HCT116 (cell line): ENCODE measurements around the gene SEZ6. TPM values are rescaled to one million over a fixed set of nuclear protein-coding genes. Genes with fewer than 3 reads are reported as not detected.
A peak's percentile ranks its signal among the peaks of the same experiment; 100 is the strongest.

Source experiments
- ATAC-seq: fragments of 200-7000 bp; cut with Tn5 transposase; 2 replicates; pipeline ENCODE4 v1.9.1; 2020; ENCODE audit warnings: mild to moderate bottlenecking, moderate library complexity
- BruUV-seq: library from RNA; stranded (reverse); fragments of 400-500 nt; replicated peaks from 2 replicates; lab custom pipeline; 2021; lab: Mats Ljungman, UMichigan
- CTCF ChIA-PET: fragments of 300-600 bp; sonication (Branson Sonifier 250); formaldehyde crosslinking; loops from one replicate; lab custom pipeline; 2021; ENCODE audit warnings: antibody characterized with exemption; lab: Charles Lee
- POLR2A ChIA-PET: fragments of 300-600, 350-600 bp; sonication (Branson Sonifier 250); formaldehyde crosslinking; loops from one replicate; lab custom pipeline; 2021; ENCODE audit warnings: antibody characterized with exemption; lab: Charles Lee
- RAD21 ChIA-PET, 2 experiments: fragments of 300-600 bp; sonication (Branson Sonifier 250); formaldehyde crosslinking; loops; one replicate each; lab custom pipeline; 2023; ENCODE audit warnings: low total read pairs in 2 of 2; ENCODE audit not compliant: uncharacterized antibody in 2 of 2, unreplicated experiment in 2 of 2, low non-redundant PET in 1 of 2; lab: Charles Lee
- DNase-seq: peaks from one replicate; pipeline ENCODE4 v3.0.0-alpha.2; 2010; ENCODE audit warnings: low read depth, low spot score
- H2AFZ ChIP-seq: fragments of 200-600 bp; shearing (Covaris generic), sonication (generic); 2 replicates; pipeline ENCODE4 v1.6.1; 2017; ENCODE audit warnings: low read depth, mixed run types, mixed read lengths, antibody characterized with exemption, low read length; ENCODE audit not compliant: poor library complexity, severe bottlenecking
- H3K27ac ChIP-seq: 2 replicates; pipeline ENCODE4 v1.5.1; 2012; ENCODE audit warnings: low read depth, low read length
- H3K27me3 ChIP-seq: fragments of 200-600 bp; sonication (generic); 2 replicates; pipeline ENCODE4 v1.6.1; 2016; ENCODE audit warnings: mixed run types, low read length, mixed read lengths; ENCODE audit not compliant: insufficient read depth
- H3K36me3 ChIP-seq, 2 experiments: fragments of 200-500 bp in 1 of 2; fragments of 200-600 bp in 1 of 2; sonication (Bioruptor generic) in 1 of 2; sonication (generic) in 1 of 2; 2 replicates each; pipeline versions ENCODE4 v1.5.1 to v1.6.1; 2014 to 2016; ENCODE audit warnings: low read length in 2 of 2, inconsistent platforms in 1 of 2, mixed read lengths in 1 of 2, mixed run types in 1 of 2; ENCODE audit not compliant: insufficient read depth in 2 of 2, control insufficient read depth in 1 of 2
- H3K4me1 ChIP-seq, 2 experiments: fragments of 200-600 bp in 1 of 2; sonication (generic) in 1 of 2; 2 replicates each; pipeline versions ENCODE4 v1.5.1 to v1.6.1; 2012 to 2017; ENCODE audit warnings: low read length in 2 of 2, inconsistent platforms in 1 of 2, mild to moderate bottlenecking in 1 of 2, mixed read lengths in 1 of 2, mixed run types in 1 of 2, moderate library complexity in 1 of 2; ENCODE audit not compliant: insufficient read depth in 2 of 2, control insufficient read depth in 1 of 2
- H3K4me2 ChIP-seq: fragments of 200-600 bp; sonication (generic); 2 replicates; pipeline ENCODE4 v1.6.1; 2017; ENCODE audit warnings: mixed run types, low read length, mixed read lengths
- H3K4me3 ChIP-seq, 2 experiments: fragments of 200-600 bp in 1 of 2; sonication (generic) in 1 of 2; replicated peaks in 1 of 2; 2 replicates each; pipeline ENCODE4 v1.5.1; 2011 to 2016; ENCODE audit warnings: low read length in 2 of 2, control low read depth in 1 of 2, low read depth in 1 of 2, mild to moderate bottlenecking in 1 of 2, mixed read lengths in 1 of 2, mixed run types in 1 of 2
- H3K79me2 ChIP-seq: fragments of 200-600 bp; sonication (generic); 2 replicates; pipeline ENCODE4 v1.6.1; 2017; ENCODE audit warnings: mild to moderate bottlenecking, mixed run types, low read length, moderate library complexity, mixed read lengths; ENCODE audit not compliant: insufficient read depth
- H3K9ac ChIP-seq: fragments of 200-600 bp; sonication (generic); 2 replicates; pipeline ENCODE4 v1.6.1; 2016; ENCODE audit warnings: low read length, mixed read lengths
- H3K9me2 ChIP-seq: fragments of 200-600 bp; sonication (generic), shearing (Covaris generic); 2 replicates; pipeline ENCODE4 v1.6.1; 2017; ENCODE audit warnings: mixed run types, mild to moderate bottlenecking, moderate library complexity; ENCODE audit not compliant: insufficient read depth
- H3K9me3 ChIP-seq, 2 experiments: fragments of 200-500 bp in 1 of 2; fragments of 200-600 bp in 1 of 2; sonication (Bioruptor generic) in 1 of 2; sonication (generic) in 1 of 2; 2 replicates each; pipeline ENCODE4 v1.6.1; 2014 to 2017; ENCODE audit warnings: low read length in 2 of 2, mixed read lengths in 2 of 2, inconsistent platforms in 1 of 2, low read depth in 1 of 2, mild to moderate bottlenecking in 1 of 2, mixed run types in 1 of 2, moderate library complexity in 1 of 2; ENCODE audit not compliant: control insufficient read depth in 1 of 2, insufficient read depth in 1 of 2
- H4K20me1 ChIP-seq: fragments of 200-600 bp; sonication (generic), shearing (Covaris generic); 2 replicates; pipeline ENCODE4 v1.6.1; 2017; ENCODE audit warnings: mixed run types, mild to moderate bottlenecking, moderate library complexity; ENCODE audit not compliant: insufficient read depth
- ATF3 ChIP-seq: IDR thresholded peaks from 2 replicates; pipeline ENCODE4 v1.6.1; 2012
- CEBPB ChIP-seq: IDR thresholded peaks from 2 replicates; pipeline ENCODE4 v1.6.1; 2012; ENCODE audit warnings: low read depth
- CTCF ChIP-seq, 3 experiments: fragments of 200-600 bp in 1 of 3; sonication (generic) in 1 of 3; IDR thresholded peaks in 2 of 3; conservative IDR thresholded peaks in 1 of 3; 2 replicates each; pipeline ENCODE4 v1.5.1; 2012 to 2017; ENCODE audit warnings: low read depth in 2 of 3, low read length in 2 of 3, antibody characterized with exemption in 1 of 3, borderline replicate concordance in 1 of 3, control low read depth in 1 of 3, mild to moderate bottlenecking in 1 of 3, mixed read lengths in 1 of 3, mixed run types in 1 of 3, moderate library complexity in 1 of 3; ENCODE audit not compliant: insufficient read depth in 1 of 3
- EGR1 ChIP-seq: IDR thresholded peaks from 2 replicates; pipeline ENCODE4 v1.6.1; 2012; ENCODE audit warnings: low read depth
- ELF1 ChIP-seq: IDR thresholded peaks from 2 replicates; pipeline ENCODE4 v1.6.1; 2012; ENCODE audit warnings: low read depth, borderline replicate concordance
- EZH2phosphoT487 ChIP-seq: fragments of 200-600 bp; IDR thresholded peaks from 2 replicates; pipeline ENCODE4 v1.6.1; 2018; ENCODE audit warnings: antibody characterized with exemption, borderline replicate concordance
- JUND ChIP-seq: IDR thresholded peaks from 2 replicates; pipeline ENCODE4 v1.6.1; 2012
- MAX ChIP-seq: IDR thresholded peaks from 2 replicates; pipeline ENCODE4 v1.6.1; 2012
- POLR2AphosphoS5 ChIP-seq: IDR thresholded peaks from 2 replicates; pipeline ENCODE4 v1.6.1; 2011; ENCODE audit warnings: mild to moderate bottlenecking, low read depth, low read length, moderate library complexity
- REST ChIP-seq: IDR thresholded peaks from 2 replicates; pipeline ENCODE4 v1.6.1; 2012; ENCODE audit warnings: low read depth
- SIN3A ChIP-seq: IDR thresholded peaks from 2 replicates; pipeline ENCODE4 v1.6.1; 2012; ENCODE audit warnings: low read depth
- SRF ChIP-seq: IDR thresholded peaks from 2 replicates; pipeline ENCODE4 v1.6.1; 2012; ENCODE audit warnings: low read depth
- YY1 ChIP-seq: IDR thresholded peaks from 2 replicates; pipeline ENCODE4 v1.6.1; 2011; ENCODE audit warnings: low read length, low read depth, moderate library complexity, mild to moderate bottlenecking; ENCODE audit not compliant: insufficient replicate concordance; ENCODE audit errors: extremely low read depth
- ZFX ChIP-seq: fragments of 450-650 bp; IDR thresholded peaks from 2 replicates; pipeline ENCODE4 v1.6.1; 2017
- intact Hi-C: fragments of 100-400 bp; cut with micrococcal nuclease; formaldehyde crosslinking; loops from 2 replicates; pipeline ENCODE4 v1.10.0; 2022
- total RNA-seq: library from RNA; stranded (reverse); gene quantifications from one replicate; pipeline ENCODE4 v1.2.1, GENCODE V29; 2021; ENCODE audit not compliant: unreplicated experiment

Gene SEZ6
- total RNA-seq, 1 experiment from 2014 or later: 0.22 TPM

GRCh38 chr17:28949185-28950016, 56.4 kb downstream of the SEZ6 start:
- no peaks in the 10 kb centered on the region for H3K9me3 ChIP-seq
- peak overlapping the region; percentile 70 for H3K9ac ChIP-seq
- no peaks in the 10 kb centered on the region for H3K9me2 ChIP-seq
- peak overlapping the region; percentile 90 for H3K4me2 ChIP-seq
- ATAC-seq: no peak
- H3K79me2 ChIP-seq: peaks cover 65% of the 10 kb centered on the region
- POLR2A ChIA-PET: interaction anchor here (1.3 to 1.8 kb wide), 2 partner anchors 222 to 230 kb away, joined by 6 to 10 read pairs; partner anchors contain the start of genes NEK8 and RPL23A
- no peak for DNase-seq
- intact Hi-C loops: no loop called here
- RAD21 ChIA-PET: no interaction called here
- CTCF ChIA-PET: interaction anchor here (0.7 to 4.5 kb wide), 4 partner anchors 16 to 222 kb away, joined by 3 to 44 read pairs (median 9); partner anchors contain the start of gene TLCD1
- peaks cover 16 to 28% of the 10 kb centered on the region in 2 experiments for H3K4me1 ChIP-seq
- H3K36me3 ChIP-seq: peaks cover 6 to 7% of the 10 kb centered on the region in 2 experiments; a peak in 2 of 4 replicates
- TF ChIP-seq SIN3A (peak; percentile 45; the same call in 1 of the 2 replicates), YY1 (peak; percentile 78), EZH2phosphoT487 (no peak), ZFX (peak; percentile 46), CTCF (IDR thresholded peaks at IDR 0.05 in 2 of 3, conservative IDR thresholded peaks at IDR 0.05 in 1 of 3; ENCODE audit: borderline replicate concordance in 1 of 3, insufficient read depth in 1 of 3, low read depth in 2 of 3, low read length in 2 of 3) (no peak), REST (no peak), MAX (0 out of 2 replicates have a peak, but pooled peaks have one; percentile 15), CEBPB (no peak), ELF1 (no peak), ATF3 (no peak), SRF (no peak), EGR1 (0 out of 2 replicates have a peak, but pooled peaks have one; percentile 31), POLR2AphosphoS5 (peak; percentile 51; the same call in 1 of the 2 replicates), JUND (no peak)
- TF ChIP-seq, all 23 proteins: peak for 6
- Histone ChIP-seq H3K27me3 (no peaks in the 10 kb centered on the region), H2AFZ (no peak overlapping the region), H4K20me1 (no peaks in the 10 kb centered on the region), H3K27ac (peak overlapping the region; percentile 83), H3K4me3 (peak overlapping the region; percentile 81 to 92)
- no TSS peak for BruUV-seq
